Urothelium cell line (cell line): ENCODE results near the gene SYT6.

Experiments
- DNase-seq: peaks from one replicate; pipeline ENCODE4 v3.0.0; 2011; ENCODE audit warnings: low spot score, mixed read lengths
- FAIRE-seq: peaks from 2 replicates; lab custom pipeline; 2011; peaks lifted over from hg19 to GRCh38; lab: Jason Lieb, UNC

Gene SYT6

GRCh38 chr1:114122941-114123618 is 30.6 kb downstream of the SYT6 start:
- peak; percentile 5 for FAIRE-seq
- no peak for DNase-seq

- FAIRE-seq: no peak
- DNase-seq: no peak
These were observed 35.2 kb downstream of the SYT6 start for GRCh38 chr1:114118351-114118990.

GRCh38 chr1:114117654-114118053 is 36.0 kb downstream of the SYT6 start:
- DNase-seq: no peak
- no peak for FAIRE-seq

- FAIRE-seq (no peak), DNase-seq (no peak)
These were observed 37.6 kb downstream of the SYT6 start for GRCh38 chr1:114116086-114116485.

- DNase-seq (peak; percentile 31), FAIRE-seq (no peak)
These were observed 39.2 kb downstream of the SYT6 start for GRCh38 chr1:114114185-114115094.

- FAIRE-seq: no peak
- DNase-seq: no peak
These were observed 40.1 kb downstream of the SYT6 start for GRCh38 chr1:114113411-114114184.

GRCh38 chr1:114112775-114113174 is 40.9 kb downstream of the SYT6 start:
- FAIRE-seq: no peak
- no peak for DNase-seq

- DNase-seq (no peak), FAIRE-seq (no peak)
These were observed 41.7 kb downstream of the SYT6 start for GRCh38 chr1:114111731-114112641.

GRCh38 chr1:114109981-114110380 is 43.7 kb downstream of the SYT6 start:
- DNase-seq (no peak), FAIRE-seq (no peak)

GRCh38 chr1:114108751-114109255 is 44.9 kb downstream of the SYT6 start:
- DNase-seq (no peak), FAIRE-seq (no peak)

- FAIRE-seq (no peak), DNase-seq (no peak)
These were observed 45.9 kb downstream of the SYT6 start for GRCh38 chr1:114107474-114108435.

GRCh38 chr1:114105421-114105979 is 48.2 kb downstream of the SYT6 start:
- no peak for DNase-seq
- no peak for FAIRE-seq

- no peak for FAIRE-seq
- DNase-seq: no peak
These were observed 48.7 kb downstream of the SYT6 start for GRCh38 chr1:114104949-114105348.

GRCh38 chr1:114103992-114104391 is 49.7 kb downstream of the SYT6 start:
- no peak for FAIRE-seq
- DNase-seq: no peak

- no peak for DNase-seq
- no peak for FAIRE-seq
These were observed 51.5 kb downstream of the SYT6 start for GRCh38 chr1:114102136-114102535.

GRCh38 chr1:114100148-114100547 is 53.5 kb downstream of the SYT6 start:
- no peak for FAIRE-seq
- DNase-seq: no peak

- DNase-seq (no peak), FAIRE-seq (no peak)
These were observed 54.4 kb downstream of the SYT6 start for GRCh38 chr1:114099268-114099667.

GRCh38 chr1:114097109-114097508 is 56.6 kb downstream of the SYT6 start:
- FAIRE-seq (no peak), DNase-seq (no peak)
